ENCODE results near the gene WDTC1. TPM values are rescaled to one million over a fixed set of nuclear protein-coding genes. Genes with fewer than 3 reads are reported as not detected.

Gene WDTC1
- total and polyA plus RNA-seq, 9 of the 15 experiments (the other 6 are each of a cell fraction or from before 2014, with no cell fraction given) = 0.18 to 32.3 (median 8.8) TPM

GRCh38 chr1:27321813-27322568, 87.6 kb downstream of the WDTC1 start, which contains the start of gene TMEM222 (continued):
- TF ChIP-seq ZNF24 (IDR thresholded peaks at IDR 0.05) = peak; percentile 49; the same call in 1 of the 2 replicates
- TF ChIP-seq PHB (CRISPR knock-in tag; IDR thresholded peaks at IDR 0.05) = no peak
- TF ChIP-seq LEF1 (IDR thresholded peaks at IDR 0.05) = 0 out of 2 replicates have a peak, but pooled peaks have one; percentile 35
- peak; percentile 82 for TF ChIP-seq ZNF263 (CRISPR knock-in tag; IDR thresholded peaks at IDR 0.05; ENCODE audit: borderline replicate concordance)
- peak; percentile 68 to 87; a peak in 3 of 4 replicates for TF ChIP-seq TEAD1 (CRISPR knock-in tag; IDR thresholded peaks at IDR 0.05)
- TF ChIP-seq NFIC (IDR thresholded peaks at IDR 0.05) = peak; percentile 66
- TF ChIP-seq COPS2 (conservative IDR thresholded peaks at IDR 0.05) = no peak
- 0 out of 2 replicates have a peak, but pooled peaks have one; percentile 30 for TF ChIP-seq HOXB6 (CRISPR knock-in tag; IDR thresholded peaks at IDR 0.05; ENCODE audit: borderline replicate concordance)
- no peak for TF ChIP-seq HMG20B (CRISPR knock-in tag; IDR thresholded peaks at IDR 0.05)
- TF ChIP-seq KAT7 (CRISPR knock-in tag; IDR thresholded peaks at IDR 0.05; ENCODE audit: borderline replicate concordance) = peak; percentile 97
- no peak for TF ChIP-seq STAT5A (IDR thresholded peaks at IDR 0.05; ENCODE audit: borderline replicate concordance, low read length)
- peak; percentile 57; the same call in 1 of the 2 replicates for TF ChIP-seq THAP12 (CRISPR knock-in tag; IDR thresholded peaks at IDR 0.05)
- TF ChIP-seq, protein P1, sequence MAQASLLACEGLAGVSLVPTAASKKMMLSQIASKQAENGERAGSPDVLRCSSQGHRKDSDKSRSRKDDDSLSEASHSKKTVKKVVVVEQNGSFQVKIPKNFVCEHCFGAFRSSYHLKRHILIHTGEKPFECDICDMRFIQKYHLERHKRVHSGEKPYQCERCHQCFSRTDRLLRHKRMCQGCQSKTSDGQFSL (CRISPR knock-in tag; IDR thresholded peaks at IDR 0.05) = peak; percentile 89
- TF ChIP-seq, protein P1 (tag; IDR thresholded peaks at IDR 0.05) = no peak
- no peak for TF ChIP-seq IRF2 (CRISPR knock-in tag; IDR thresholded peaks at IDR 0.05)
- peak in 1 of 2 experiments; percentile 76; a peak in 3 of 4 replicates for TF ChIP-seq RCOR1 (IDR thresholded peaks at IDR 0.05; ENCODE audit: borderline replicate concordance in 1 of 2, low read depth in 2 of 2, low read length in 2 of 2)
- peak; percentile 33 to 85; a peak in 2 of 4 replicates for TF ChIP-seq NONO (IDR thresholded peaks at IDR 0.05; ENCODE audit: low read depth in 2 of 2, low read length in 1 of 2)
- peak; percentile 98 for TF ChIP-seq CXXC5 (CRISPR knock-in tag; IDR thresholded peaks at IDR 0.05)
- TF ChIP-seq MTA1 (IDR thresholded peaks at IDR 0.05; ENCODE audit: borderline replicate concordance) = peak; percentile 79; the same call in 1 of the 2 replicates
- TF ChIP-seq ZBTB2 (IDR thresholded peaks at IDR 0.05) = peak; percentile 64; the same call in 1 of the 2 replicates
- TF ChIP-seq FOXA3 (CRISPR knock-in tag; conservative IDR thresholded peaks at IDR 0.05 in 1 of 2, IDR thresholded peaks at IDR 0.05 in 1 of 2) = peak in 1 of 2 experiments; percentile 86; a peak in 1 of 4 replicates
- TF ChIP-seq FOXJ3 (CRISPR knock-in tag; IDR thresholded peaks at IDR 0.05) = no peak
- no peak for TF ChIP-seq TFAM (CRISPR knock-in tag; conservative IDR thresholded peaks at IDR 0.05)
- TF ChIP-seq JUN (IDR thresholded peaks at IDR 0.05; ENCODE audit: borderline replicate concordance, low read depth, low read length) = peak; percentile 92
- TF ChIP-seq JUN (CRISPR knock-in tag; IDR thresholded peaks at IDR 0.05; ENCODE audit: borderline replicate concordance) = no peak; the same call in 1 of the 2 replicates

All from K562 (cell line).